ENCODE data around the gene C1QTNF6.
"Not testable (repeated sequence)": the region's sequence is repeated elsewhere in the genome, so short reads cannot be mapped to it uniquely, and the experiment has no call there.

The C1QTNF6 gene

DNA sequence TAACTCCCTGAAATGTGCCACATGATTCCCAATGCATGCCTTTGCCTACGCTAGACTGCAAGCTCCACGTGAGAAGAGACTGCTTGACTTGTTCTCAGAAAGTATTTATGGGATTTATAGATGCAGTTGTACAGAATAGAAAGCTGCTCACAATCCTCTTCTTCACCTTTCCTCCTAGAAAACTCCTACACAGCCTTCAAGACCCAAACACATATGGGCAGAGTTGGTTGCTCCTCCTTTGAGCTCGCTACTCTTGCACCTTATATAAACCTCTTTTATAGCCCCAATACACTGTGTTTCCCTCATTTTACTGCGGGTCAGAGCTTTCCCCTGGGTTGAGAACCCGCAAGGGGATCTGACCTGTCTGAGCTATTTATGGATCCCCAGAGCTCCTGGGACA is 16.4 kb downstream of the C1QTNF6 start:
- no peak for DNase-seq (ENCODE audit: low read depth)
- no peak overlapping the region for H3K4me3 ChIP-seq (ENCODE audit: low read length)
- no peak for TF ChIP-seq CTCF (conservative IDR thresholded peaks at IDR 0.05; ENCODE audit: low read depth, low read length)

- not testable (repeated sequence) for DNase-seq (ENCODE audit: low read depth); H3K4me3 ChIP-seq (ENCODE audit: low read length)
These were observed 17.2 kb downstream of the C1QTNF6 start for GRCh38 chr22:37170689-37171405.

DNA sequence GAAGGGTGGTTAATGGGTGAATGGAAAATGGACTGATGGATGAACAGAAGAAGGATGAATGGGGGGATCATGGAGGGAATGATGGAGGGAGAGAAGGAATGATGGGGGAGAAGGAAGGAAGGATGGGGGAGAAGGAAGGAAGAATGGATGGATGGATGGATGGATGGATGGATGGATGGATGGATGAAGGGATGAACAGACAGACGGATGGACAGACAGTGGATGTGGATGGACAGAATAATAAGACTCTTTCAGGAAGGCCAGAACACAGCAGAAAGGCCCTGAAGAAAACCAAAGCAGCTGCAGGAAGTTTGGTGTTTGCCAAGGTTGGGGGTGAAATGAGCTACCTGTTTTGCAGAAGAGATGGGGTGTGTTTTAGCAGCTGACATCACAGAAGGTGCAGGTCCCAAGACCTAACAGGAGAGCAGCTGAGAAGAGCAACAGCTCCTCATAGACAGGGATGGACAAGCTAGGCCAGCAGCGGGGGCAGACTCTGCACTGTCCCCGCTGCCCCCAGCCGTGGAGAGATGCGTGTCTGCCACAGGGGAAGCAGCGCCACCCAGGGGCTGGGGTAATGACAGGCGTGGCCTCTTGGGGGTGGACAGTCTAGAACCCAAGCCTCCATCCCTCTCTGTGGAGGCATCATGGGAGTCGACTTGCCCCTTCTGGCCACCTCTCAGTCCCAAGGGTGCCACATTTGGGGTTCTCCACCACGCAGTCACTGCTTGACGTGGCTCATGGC is 17.9 kb downstream of the C1QTNF6 start:
- H3K4me3 ChIP-seq (ENCODE audit: low read length) = no peak overlapping the region
- TF ChIP-seq CTCF (conservative IDR thresholded peaks at IDR 0.05; ENCODE audit: low read depth, low read length) = no peak
- DNase-seq (ENCODE audit: low read depth) = no peak

- H3K4me3 ChIP-seq (ENCODE audit: low read length) = no peak overlapping the region
- DNase-seq (ENCODE audit: low read depth) = no peak
- no peak for TF ChIP-seq CTCF (conservative IDR thresholded peaks at IDR 0.05; ENCODE audit: low read depth, low read length)
These were observed 18.6 kb downstream of the C1QTNF6 start for GRCh38 chr22:37169406-37169805.

DNA sequence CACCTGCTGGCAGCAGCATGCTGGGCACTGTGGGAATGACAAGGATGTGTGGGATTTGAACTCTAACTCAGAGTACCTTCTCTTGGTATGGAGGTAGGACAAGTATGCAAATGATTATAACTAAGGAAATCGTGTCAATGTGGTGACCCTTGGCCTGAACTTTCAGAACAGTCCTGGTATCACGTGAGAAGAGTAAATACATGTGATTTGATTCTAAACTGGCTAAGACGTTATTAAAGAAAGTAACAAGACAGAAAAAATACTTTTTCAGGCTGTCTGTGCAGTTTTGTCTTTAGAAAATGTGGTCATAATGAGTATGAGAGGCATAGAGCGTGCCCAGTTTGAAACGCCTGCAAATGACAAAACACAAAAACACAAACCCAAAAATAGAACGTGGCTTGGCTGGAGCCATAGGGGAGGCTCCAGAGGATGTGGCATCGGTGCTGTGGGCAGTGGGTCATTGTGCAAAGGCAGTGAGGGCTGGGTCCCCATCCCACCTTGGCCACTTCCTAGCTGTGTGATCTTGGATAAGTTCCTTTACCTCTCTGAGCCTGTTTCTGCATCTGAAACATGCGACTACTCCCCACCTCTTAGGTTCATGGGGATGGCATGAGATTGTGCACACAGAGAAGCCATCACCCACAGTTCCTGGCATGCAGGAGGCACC is 19.9 kb downstream of the C1QTNF6 start:
- H3K4me3 ChIP-seq (ENCODE audit: low read length) = no peak overlapping the region
- no peak for DNase-seq (ENCODE audit: low read depth)
- no peak for TF ChIP-seq CTCF (conservative IDR thresholded peaks at IDR 0.05; ENCODE audit: low read depth, low read length)

DNA sequence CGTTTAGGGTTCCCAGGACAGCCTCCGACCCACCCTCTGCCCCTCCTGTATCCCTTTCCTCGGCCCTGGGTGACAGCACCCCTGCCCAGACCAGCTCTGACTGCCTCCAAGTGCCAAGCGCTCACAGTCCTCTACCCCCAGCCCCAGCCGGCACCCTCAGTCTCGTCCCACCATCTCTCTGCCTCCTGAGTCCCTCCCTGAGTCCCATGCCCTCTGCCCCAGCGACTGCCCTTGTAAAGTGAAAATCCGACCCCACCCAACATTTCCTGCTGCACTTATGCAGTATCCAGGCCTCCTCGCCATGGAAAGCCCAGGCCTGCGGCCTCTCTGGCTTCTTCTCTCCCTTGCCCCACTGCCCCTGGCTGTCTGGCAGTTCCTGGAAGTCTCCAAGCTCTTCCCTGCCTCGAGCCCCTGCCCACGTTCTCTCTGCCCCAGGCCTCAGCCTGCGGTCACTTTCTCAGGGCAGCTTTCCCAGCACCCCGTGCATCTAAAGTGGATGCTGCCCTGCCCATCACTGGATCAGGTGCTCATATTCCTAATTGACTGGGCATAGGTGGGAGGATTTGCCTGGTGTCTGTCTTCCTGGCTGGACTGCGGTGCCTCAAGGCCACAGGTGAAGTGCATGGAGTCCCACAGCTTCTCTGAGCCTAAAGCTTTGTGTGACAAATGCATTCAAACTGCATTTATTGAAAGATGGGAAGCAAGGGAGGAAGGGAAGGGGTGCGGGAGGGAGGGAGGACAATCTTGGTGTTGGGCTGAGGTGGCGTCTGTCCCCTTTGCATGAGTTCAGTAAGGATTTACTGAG is 20.7 kb downstream of the C1QTNF6 start:
- no peak for TF ChIP-seq CTCF (conservative IDR thresholded peaks at IDR 0.05; ENCODE audit: low read depth, low read length)
- no peak overlapping the region for H3K4me3 ChIP-seq (ENCODE audit: low read length)
- no peak for DNase-seq (ENCODE audit: low read depth)

DNA sequence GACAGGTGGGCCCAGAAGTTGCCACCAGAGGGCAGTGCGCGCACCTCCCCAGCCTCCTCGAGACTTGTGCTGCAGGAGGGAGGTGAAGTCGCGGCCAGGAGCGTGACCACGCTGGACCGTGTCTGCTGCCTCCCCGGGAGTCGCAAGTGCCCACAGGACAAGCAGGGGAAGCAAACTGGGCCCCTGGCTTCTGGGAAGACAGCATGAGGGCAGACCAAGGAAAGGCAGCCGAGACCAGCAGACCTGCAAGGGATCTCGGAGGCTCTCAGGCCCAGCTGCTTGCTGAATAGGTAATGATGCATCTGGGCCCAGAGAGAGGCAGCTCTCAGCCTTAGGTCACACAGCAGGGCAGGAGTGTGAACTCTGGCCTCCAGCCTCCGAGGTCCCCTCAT is 21.4 kb downstream of the C1QTNF6 start:
- H3K4me3 ChIP-seq (ENCODE audit: low read length) = no peak overlapping the region
- TF ChIP-seq CTCF (conservative IDR thresholded peaks at IDR 0.05; ENCODE audit: low read depth, low read length) = peak; percentile 91
- no peak for DNase-seq (ENCODE audit: low read depth)

All from retinal pigment epithelial cell (primary cell).